ENCODE data around the gene XPA.
A peak's percentile ranks its signal among the peaks of the same experiment; 100 is the strongest.

The XPA gene

DNA sequence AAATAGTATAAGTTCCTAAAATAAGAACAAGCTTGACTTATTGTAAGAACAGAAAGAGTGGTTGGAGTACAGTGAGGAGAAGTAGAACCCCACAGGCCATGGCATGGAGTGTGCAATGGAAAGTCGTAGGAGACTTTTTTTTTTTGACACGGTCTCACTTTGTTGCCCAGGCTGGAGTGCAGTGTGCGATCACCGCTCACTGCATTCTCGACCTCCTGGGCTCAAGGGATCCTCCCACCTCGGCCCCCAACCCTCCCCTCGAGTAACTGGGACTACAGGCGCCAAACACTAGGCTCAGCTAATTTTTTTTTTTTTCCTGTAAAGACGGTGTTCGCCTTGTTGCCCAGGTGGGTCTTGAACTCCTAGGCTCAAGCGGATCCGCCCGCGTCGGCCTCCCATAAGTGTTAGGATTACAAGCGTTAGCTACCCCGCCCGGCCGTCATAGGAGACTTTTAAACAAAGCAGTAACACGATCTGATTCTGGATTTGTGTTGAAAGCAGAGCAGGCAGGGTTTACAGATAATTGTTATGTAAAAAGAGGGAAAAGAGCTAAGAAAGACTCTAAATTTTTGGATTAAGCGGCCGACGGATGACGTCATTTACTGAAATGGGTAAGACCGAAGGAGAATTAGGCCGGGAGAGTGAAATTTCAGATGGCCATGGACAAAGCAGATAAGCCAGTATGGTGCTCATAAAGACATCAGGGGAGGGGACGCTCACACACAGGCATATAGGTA, 64.7 kb downstream of the XPA start:
- TF ChIP-seq, protein P1, sequence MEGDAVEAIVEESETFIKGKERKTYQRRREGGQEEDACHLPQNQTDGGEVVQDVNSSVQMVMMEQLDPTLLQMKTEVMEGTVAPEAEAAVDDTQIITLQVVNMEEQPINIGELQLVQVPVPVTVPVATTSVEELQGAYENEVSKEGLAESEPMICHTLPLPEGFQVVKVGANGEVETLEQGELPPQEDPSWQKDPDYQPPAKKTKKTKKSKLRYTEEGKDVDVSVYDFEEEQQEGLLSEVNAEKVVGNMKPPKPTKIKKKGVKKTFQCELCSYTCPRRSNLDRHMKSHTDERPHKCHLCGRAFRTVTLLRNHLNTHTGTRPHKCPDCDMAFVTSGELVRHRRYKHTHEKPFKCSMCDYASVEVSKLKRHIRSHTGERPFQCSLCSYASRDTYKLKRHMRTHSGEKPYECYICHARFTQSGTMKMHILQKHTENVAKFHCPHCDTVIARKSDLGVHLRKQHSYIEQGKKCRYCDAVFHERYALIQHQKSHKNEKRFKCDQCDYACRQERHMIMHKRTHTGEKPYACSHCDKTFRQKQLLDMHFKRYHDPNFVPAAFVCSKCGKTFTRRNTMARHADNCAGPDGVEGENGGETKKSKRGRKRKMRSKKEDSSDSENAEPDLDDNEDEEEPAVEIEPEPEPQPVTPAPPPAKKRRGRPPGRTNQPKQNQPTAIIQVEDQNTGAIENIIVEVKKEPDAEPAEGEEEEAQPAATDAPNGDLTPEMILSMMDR (IDR thresholded peaks at IDR 0.05; ENCODE audit: low read depth, low read length, missing control alignments), result no peak
- peak; percentile 70 for DNase-seq (ENCODE audit: low read depth)
- peak overlapping the region; percentile 92 for H3K4me3 ChIP-seq (ENCODE audit: low read depth, low read length)
- in situ Hi-C loops (cut with HindIII; ENCODE audit: low sequenced_read_pairs), result no loop called here

DNA sequence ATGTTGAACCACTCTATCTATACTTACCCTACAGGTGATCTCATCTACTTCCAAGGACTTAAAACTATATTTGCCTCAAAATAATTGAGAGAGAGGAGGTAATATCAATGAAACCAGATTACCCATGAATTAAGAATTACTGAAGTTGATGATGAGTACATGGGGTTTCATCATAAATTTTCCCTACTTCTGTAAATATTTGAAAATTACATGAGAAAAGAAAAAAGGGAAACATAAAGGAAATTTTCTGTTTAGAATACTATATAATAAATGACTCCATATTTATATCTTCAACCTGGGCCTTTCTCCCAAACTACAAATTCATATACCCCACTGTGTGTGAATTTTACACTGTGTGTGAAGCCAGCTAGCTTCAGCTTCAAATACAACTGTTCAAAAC, 66.5 kb downstream of the XPA start:
- TF ChIP-seq, protein P1 (IDR thresholded peaks at IDR 0.05; ENCODE audit: low read depth, low read length, missing control alignments), result no peak
- no peak for DNase-seq (ENCODE audit: low read depth)
- no peak overlapping the region for H3K4me3 ChIP-seq (ENCODE audit: low read depth, low read length)
- in situ Hi-C loops (cut with HindIII; ENCODE audit: low sequenced_read_pairs), result no loop called here

DNA sequence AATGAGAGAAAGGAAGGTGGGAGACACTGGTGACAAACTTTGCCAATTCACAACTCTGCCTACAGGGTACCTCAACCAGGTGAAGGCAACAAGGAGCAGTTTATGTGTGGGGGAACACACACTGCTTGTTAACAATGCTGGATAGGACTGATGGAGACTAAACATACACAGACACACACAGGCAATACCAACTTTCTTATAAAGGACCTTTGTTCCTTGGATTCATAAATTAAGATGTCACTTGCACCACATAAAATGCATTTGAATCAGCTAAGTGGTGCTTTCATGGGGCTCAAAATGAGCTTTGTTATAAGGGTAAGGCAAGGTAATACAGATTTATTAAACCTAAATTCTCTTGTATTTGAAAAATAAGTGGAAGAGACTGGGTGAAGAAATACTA, 68.0 kb downstream of the XPA start:
- TF ChIP-seq, protein P1 (IDR thresholded peaks at IDR 0.05; ENCODE audit: low read depth, low read length, missing control alignments), result no peak
- in situ Hi-C loops (cut with HindIII; ENCODE audit: low sequenced_read_pairs), result no loop called here
- DNase-seq (ENCODE audit: low read depth), result no peak
- no peak overlapping the region for H3K4me3 ChIP-seq (ENCODE audit: low read depth, low read length)

DNA sequence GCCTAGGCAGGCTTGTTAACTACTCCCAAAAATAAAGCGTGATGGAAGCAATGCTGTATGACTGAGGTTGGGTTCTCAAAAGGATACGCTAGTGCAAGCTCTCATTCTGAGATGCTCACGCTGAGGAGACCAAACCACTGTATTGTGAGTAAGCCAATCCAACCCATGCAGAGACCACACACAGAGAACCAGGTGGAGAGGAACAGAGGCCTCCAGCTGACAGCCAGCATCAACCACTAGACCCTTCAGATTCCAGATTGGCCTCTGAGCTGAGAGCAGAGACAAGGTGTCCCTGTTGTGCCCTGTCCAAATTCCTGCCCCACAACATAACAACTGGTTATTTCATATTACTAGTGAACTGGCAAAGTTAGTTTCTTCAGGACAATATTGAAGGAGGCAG, 68.5 kb downstream of the XPA start:
- H3K4me3 ChIP-seq (ENCODE audit: low read depth, low read length), result no peak overlapping the region
- TF ChIP-seq, protein P1 (IDR thresholded peaks at IDR 0.05; ENCODE audit: low read depth, low read length, missing control alignments), result no peak
- in situ Hi-C loops (cut with HindIII; ENCODE audit: low sequenced_read_pairs), result no loop called here
- no peak for DNase-seq (ENCODE audit: low read depth)

DNA sequence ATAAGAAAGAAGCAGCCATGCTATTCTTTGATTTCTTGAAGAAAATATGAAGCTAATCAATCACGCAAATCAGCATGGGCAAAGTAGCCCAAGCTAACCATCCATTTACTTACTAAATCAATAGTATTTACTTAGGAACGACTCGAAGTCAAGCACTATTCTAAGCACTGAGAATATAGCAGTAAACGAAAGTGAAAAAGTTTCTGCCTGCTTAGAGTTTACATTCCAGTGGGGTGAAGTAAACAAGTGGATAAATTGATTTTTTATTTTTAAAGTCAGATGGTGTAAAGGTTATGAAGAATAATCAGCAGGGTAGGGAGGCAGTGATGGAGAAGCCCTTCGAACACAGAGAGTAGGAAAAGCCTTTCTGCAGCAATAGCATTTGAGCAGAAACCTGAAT, 69.5 kb downstream of the XPA start:
- in situ Hi-C loops (cut with HindIII; ENCODE audit: low sequenced_read_pairs), result no loop called here
- H3K4me3 ChIP-seq (ENCODE audit: low read depth, low read length), result no peak overlapping the region

DNA sequence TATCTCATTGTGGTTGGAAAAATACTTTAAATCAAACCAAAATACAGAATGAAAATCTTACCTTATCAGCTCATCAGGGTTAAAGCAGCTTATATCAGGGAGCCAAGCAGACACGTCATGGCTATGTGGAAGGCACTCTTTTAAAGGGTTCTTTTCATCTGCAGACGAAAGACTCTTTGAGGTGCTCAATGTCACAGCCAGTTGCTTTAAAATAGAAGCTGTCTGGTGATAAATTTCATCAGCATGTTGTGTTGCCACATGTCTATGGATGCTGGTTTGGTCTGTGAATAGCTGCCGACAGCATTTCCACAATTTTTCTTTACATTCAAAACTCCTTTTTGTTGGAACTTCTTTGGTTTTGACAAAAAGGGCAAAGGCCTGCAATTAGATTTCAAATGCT, 71.5 kb downstream of the XPA start:
- TF ChIP-seq, protein P1 (IDR thresholded peaks at IDR 0.05; ENCODE audit: low read depth, low read length, missing control alignments), result no peak
- in situ Hi-C loops (cut with HindIII; ENCODE audit: low sequenced_read_pairs), result no loop called here
- H3K4me3 ChIP-seq (ENCODE audit: low read depth, low read length), result no peak overlapping the region
- DNase-seq (ENCODE audit: low read depth), result no peak

More for the DNA sequence above, 69.5 kb downstream of the XPA start:
- TF ChIP-seq, protein P1 (IDR thresholded peaks at IDR 0.05; ENCODE audit: low read depth, low read length, missing control alignments), result no peak
- DNase-seq (ENCODE audit: low read depth), result no peak

Measured in astrocyte of the cerebellum (primary cell).